CD4-positive, alpha-beta memory T cell (primary cell): ENCODE data around the gene GSX1. TPM values are rescaled to one million over a fixed set of nuclear protein-coding genes. Genes with fewer than 3 reads are reported as not detected.

Experiments
- CTCF ChIA-PET: fragments of 350-600 bp; sonication (Branson Sonifier 250); formaldehyde crosslinking; loops from one replicate; lab custom pipeline; 2021; ENCODE audit warnings: inconsistent platforms; ENCODE audit not compliant: partially characterized antibody; lab: Charles Lee
- POLR2A ChIA-PET: fragments of 350-600 bp; sonication (Branson Sonifier 250); formaldehyde crosslinking; loops from one replicate; lab custom pipeline; 2021; ENCODE audit not compliant: partially characterized antibody; lab: Charles Lee
- DNase-seq, 5 donors: peaks; one replicate each; pipeline versions ENCODE4 v3.0.0 to v3.0.0-alpha.2; 2020 to 2022; ENCODE audit warnings: mixed read lengths in 1 of 5
- H3K27ac ChIP-seq: one replicate; pipeline ENCODE4 v1.7.0; 2013; ENCODE audit warnings: low read depth, low read length
- H3K27me3 ChIP-seq: 2 replicates; pipeline ENCODE4 v1.7.0; 2013; ENCODE audit warnings: mild to moderate bottlenecking, low read length, moderate library complexity; ENCODE audit not compliant: insufficient read depth
- H3K36me3 ChIP-seq: 2 replicates; pipeline ENCODE4 v1.7.0; 2013; ENCODE audit warnings: mild to moderate bottlenecking, low read length, moderate library complexity; ENCODE audit not compliant: insufficient read depth
- H3K4me1 ChIP-seq: 2 replicates; pipeline ENCODE4 v1.7.0; 2013; ENCODE audit warnings: mild to moderate bottlenecking, low read length, moderate library complexity; ENCODE audit not compliant: insufficient read depth
- H3K4me3 ChIP-seq, 2 donors: one replicate each; pipeline ENCODE4 v1.7.0; 2013; ENCODE audit warnings: low read length in 2 of 2, mild to moderate bottlenecking in 1 of 2
- H3K9me3 ChIP-seq, 2 donors: one replicate each; pipeline ENCODE4 v1.7.0; 2013; ENCODE audit warnings: low read length in 2 of 2, control low read depth in 1 of 2; ENCODE audit not compliant: control insufficient read depth in 1 of 2
- H3K27ac Mint-ChIP-seq, 7 donors: one replicate each; pipeline ENCODE4 v1.8.0; 2020 to 2021; ENCODE audit warnings: mixed read lengths in 7 of 7, mild to moderate bottlenecking in 6 of 7, inconsistent platforms in 3 of 7, moderate library complexity in 3 of 7
- H3K27me3 Mint-ChIP-seq, 2 donors: one replicate each; pipeline ENCODE4 v1.8.0; 2020 to 2021; ENCODE audit warnings: mixed read lengths in 2 of 2
- H3K36me3 Mint-ChIP-seq, 2 donors: one replicate each; pipeline ENCODE4 v1.8.0; 2020 to 2021; ENCODE audit warnings: mixed read lengths in 2 of 2, inconsistent platforms in 1 of 2, mild to moderate bottlenecking in 1 of 2
- H3K4me1 Mint-ChIP-seq, 4 donors: one replicate each; pipeline ENCODE4 v1.8.0; 2020 to 2021; ENCODE audit warnings: mixed read lengths in 4 of 4, mild to moderate bottlenecking in 1 of 4
- H3K4me3 Mint-ChIP-seq, 8 donors: one replicate each; pipeline ENCODE4 v1.8.0; 2020 to 2021; ENCODE audit warnings: mixed read lengths in 8 of 8, mild to moderate bottlenecking in 7 of 8, moderate library complexity in 6 of 8, inconsistent platforms in 3 of 8
- H3K9me3 Mint-ChIP-seq, 8 donors: one replicate each; pipeline ENCODE4 v1.8.0; 2020 to 2021; ENCODE audit warnings: mixed read lengths in 8 of 8, mild to moderate bottlenecking in 5 of 8, inconsistent platforms in 3 of 8, moderate library complexity in 1 of 8
- intact Hi-C: fragments of 100-400 bp; cut with micrococcal nuclease; formaldehyde crosslinking; loops from one replicate; pipeline ENCODE4 v1.15.1; 2023
- polyA plus RNA-seq, 2 donors: library from polyadenylated mRNA; unstranded; fragments of 300-500 nt; fragmentation: Illumina TruSeq; gene quantifications; one replicate each; pipeline ENCODE4 v1.2.3, GENCODE V29; 2021
- total RNA-seq, 2 experiments: library from RNA; stranded (reverse); gene quantifications; one replicate each; pipeline ENCODE4 v1.2.3, GENCODE V29; 2021

The GSX1 gene
- total and polyA plus RNA-seq, 4 experiments from 2014 or later = not detected

- DNase-seq = no peak
- intact Hi-C loops = no loop called here
- no peak overlapping the region for H3K4me3 Mint-ChIP-seq
- Histone ChIP-seq H3K36me3 (no peaks in the 10 kb centered on the region), H3K27me3 (peaks cover 13% of the 10 kb centered on the region), H3K4me1 (peaks cover 5% of the 10 kb centered on the region), H3K4me3 (no peak overlapping the region), H3K9me3 (no peaks in the 10 kb centered on the region), H3K27ac (no peak overlapping the region)
- POLR2A ChIA-PET = no interaction called here
- no peaks in the 10 kb centered on the region for H3K36me3 Mint-ChIP-seq
- H3K27ac Mint-ChIP-seq = no peak overlapping the region
- peaks cover 0 to 8% (median 0%) of the 10 kb centered on the region in 4 donors for H3K4me1 Mint-ChIP-seq
- H3K9me3 Mint-ChIP-seq = peaks cover 0 to 5% (median 0%) of the 10 kb centered on the region in 8 donors
- peaks cover 39 to 58% of the 10 kb centered on the region in 2 donors for H3K27me3 Mint-ChIP-seq
- CTCF ChIA-PET = interaction anchor here (1.1 to 8.5 kb wide), 8 partner anchors 6 to 837 kb away, joined by 3 to 104 read pairs (median 5); no protein-coding TSS in a partner anchor
Measured at GRCh38 chr13:27822258-27822872, 30.1 kb downstream of the GSX1 start.

GRCh38 chr13:27822873-27823311, 30.6 kb downstream of the GSX1 start:
- Mint-ChIP-seq H3K27ac (no peak overlapping the region), H3K4me1 (peaks cover 0 to 8% (median 0%) of the 10 kb centered on the region in 4 donors), H3K27me3 (peaks cover 43 to 57% of the 10 kb centered on the region in 2 donors), H3K4me3 (no peak overlapping the region), H3K9me3 (peaks cover 0 to 5% (median 0%) of the 10 kb centered on the region in 8 donors), H3K36me3 (no peaks in the 10 kb centered on the region)
- POLR2A ChIA-PET = no interaction called here
- Histone ChIP-seq H3K4me3 (no peak overlapping the region), H3K36me3 (no peaks in the 10 kb centered on the region), H3K27me3 (peaks cover 13% of the 10 kb centered on the region), H3K9me3 (no peaks in the 10 kb centered on the region), H3K4me1 (peaks cover 5% of the 10 kb centered on the region), H3K27ac (no peak overlapping the region)
- CTCF ChIA-PET = interaction anchor here (1.1 to 8.5 kb wide), 6 partner anchors 6 to 837 kb away, joined by 3 to 104 read pairs (median 6); no protein-coding TSS in a partner anchor
- intact Hi-C loops = no loop called here
- DNase-seq = no peak

- intact Hi-C loops = no loop called here
- peaks cover 0 to 4% (median 0%) of the 10 kb centered on the region in 8 donors for H3K9me3 Mint-ChIP-seq
- POLR2A ChIA-PET = no interaction called here
- Histone ChIP-seq H3K27ac (no peak overlapping the region), H3K27me3 (peaks cover 13% of the 10 kb centered on the region), H3K9me3 (no peaks in the 10 kb centered on the region), H3K4me3 (no peak overlapping the region), H3K4me1 (peaks cover 5% of the 10 kb centered on the region), H3K36me3 (no peaks in the 10 kb centered on the region)
- H3K27me3 Mint-ChIP-seq = peaks cover 46 to 63% of the 10 kb centered on the region in 2 donors
- no peak overlapping the region for H3K4me3 Mint-ChIP-seq
- peak overlapping the region in 1 of 7 donors; percentile 21 for H3K27ac Mint-ChIP-seq
- H3K36me3 Mint-ChIP-seq = no peaks in the 10 kb centered on the region
- H3K4me1 Mint-ChIP-seq = peaks cover 0 to 8% (median 0%) of the 10 kb centered on the region in 4 donors
- no peak for DNase-seq
- CTCF ChIA-PET = interaction anchor here (1.3 to 9.0 kb wide), 6 partner anchors 291 to 838 kb away, joined by 3 to 283 read pairs (median 54); no protein-coding TSS in a partner anchor
Measured at GRCh38 chr13:27824121-27824520, 31.8 kb downstream of the GSX1 start.

GRCh38 chr13:27825072-27825471, 32.8 kb downstream of the GSX1 start:
- no peak overlapping the region for H3K4me3 ChIP-seq
- peaks cover 14% of the 10 kb centered on the region for H3K27me3 ChIP-seq
- no peak overlapping the region for H3K27ac ChIP-seq
- no peak overlapping the region for H3K27ac Mint-ChIP-seq
- peaks cover 9% of the 10 kb centered on the region for H3K4me1 ChIP-seq
- H3K36me3 Mint-ChIP-seq = no peaks in the 10 kb centered on the region
- POLR2A ChIA-PET = no interaction called here
- H3K4me1 Mint-ChIP-seq = peaks cover under 1 to 13% (median 4%) of the 10 kb centered on the region in 4 donors
- no peaks in the 10 kb centered on the region for H3K9me3 Mint-ChIP-seq
- no peak overlapping the region for H3K4me3 Mint-ChIP-seq
- H3K27me3 Mint-ChIP-seq = peaks cover 36 to 56% of the 10 kb centered on the region in 2 donors
- H3K9me3 ChIP-seq = no peaks in the 10 kb centered on the region
- no peaks in the 10 kb centered on the region for H3K36me3 ChIP-seq
- intact Hi-C loops = no loop called here
- DNase-seq = no peak
- CTCF ChIA-PET = interaction anchor here (1.3 to 9.0 kb wide), 13 partner anchors 6 to 838 kb away, joined by 3 to 283 read pairs (median 32); partner anchors contain the start of gene URAD

- Histone ChIP-seq H3K4me1 (peaks cover 12% of the 10 kb centered on the region), H3K27ac (no peak overlapping the region), H3K36me3 (no peaks in the 10 kb centered on the region), H3K27me3 (peaks cover 17% of the 10 kb centered on the region), H3K4me3 (no peak overlapping the region), H3K9me3 (no peaks in the 10 kb centered on the region)
- CTCF ChIA-PET = interaction anchor here (0.6 to 9.0 kb wide), 75 partner anchors 8 to 880 kb away, joined by 3 to 283 read pairs (median 5); partner anchors contain the start of genes LNX2, MTIF3 and URAD
- H3K4me1 Mint-ChIP-seq = peaks cover 3 to 12% (median 5%) of the 10 kb centered on the region in 4 donors
- peak overlapping the region in 3 of 8 donors; percentile 6 to 48 (median 30) for H3K4me3 Mint-ChIP-seq
- POLR2A ChIA-PET = interaction anchor here (1.0 to 1.1 kb wide), 3 partner anchors 204 to 401 kb away, joined by 3 to 5 read pairs (median 3); no protein-coding TSS in a partner anchor
- no peaks in the 10 kb centered on the region for H3K9me3 Mint-ChIP-seq
- H3K27me3 Mint-ChIP-seq = peaks cover 37 to 58% of the 10 kb centered on the region in 2 donors
- no peak overlapping the region for H3K27ac Mint-ChIP-seq
- DNase-seq = peak; percentile 51 to 65 (median 56)
- intact Hi-C loops = loop anchor here (1.0 kb wide), 7 partner anchors 56 to 841 kb away; no protein-coding TSS in a partner anchor
- no peaks in the 10 kb centered on the region for H3K36me3 Mint-ChIP-seq
Measured at GRCh38 chr13:27826379-27827353, 34.4 kb downstream of the GSX1 start.

GRCh38 chr13:27827646-27828045, 35.4 kb downstream of the GSX1 start:
- CTCF ChIA-PET = interaction anchor here (0.6 to 9.0 kb wide), 32 partner anchors 9 to 881 kb away, joined by 3 to 283 read pairs (median 7); partner anchors contain the start of genes LNX2, MTIF3 and URAD
- no peaks in the 10 kb centered on the region for H3K36me3 Mint-ChIP-seq
- peaks cover 3 to 12% (median 5%) of the 10 kb centered on the region in 4 donors for H3K4me1 Mint-ChIP-seq
- no peaks in the 10 kb centered on the region for H3K9me3 Mint-ChIP-seq
- peaks cover 17% of the 10 kb centered on the region for H3K27me3 ChIP-seq
- POLR2A ChIA-PET = no interaction called here
- peaks cover 12% of the 10 kb centered on the region for H3K4me1 ChIP-seq
- intact Hi-C loops = no loop called here
- DNase-seq = no peak
- no peaks in the 10 kb centered on the region for H3K9me3 ChIP-seq
- H3K4me3 ChIP-seq = no peak overlapping the region
- H3K27ac ChIP-seq = no peak overlapping the region
- no peak overlapping the region for H3K27ac Mint-ChIP-seq
- peaks cover 37 to 58% of the 10 kb centered on the region in 2 donors for H3K27me3 Mint-ChIP-seq
- H3K4me3 Mint-ChIP-seq = no peak overlapping the region
- no peaks in the 10 kb centered on the region for H3K36me3 ChIP-seq
